Thoracic aorta (tissue), 2 donors: ENCODE results near the gene WAPL. TPM values are rescaled to one million over a fixed set of nuclear protein-coding genes. Genes with fewer than 3 reads are reported as not detected.

Source experiments
- ATAC-seq: fragments of 150-250 bp; one replicate; pipeline ENCODE4 v1.8.0; 2017; ENCODE audit warnings: low read depth; ENCODE audit not compliant: insufficient number of reproducible peaks, low FRiP score
- DNase-seq: peaks from one replicate; pipeline ENCODE4 v3.0.0-alpha.2; 2020; ENCODE audit warnings: low spot score
- H3K27ac ChIP-seq, 2 donors: fragments of 200-600 bp; sonication (generic); 1 replicate in 1 of 2; 2 replicates in 1 of 2; pipeline ENCODE4 v1.5.1; 2016; ENCODE audit warnings: mild to moderate bottlenecking in 2 of 2, moderate library complexity in 2 of 2
- H3K27me3 ChIP-seq: fragments of 200-600 bp; sonication (generic); replicated peaks from 2 replicates; pipeline ENCODE4 v1.6.0; 2016; ENCODE audit warnings: mild to moderate bottlenecking; ENCODE audit not compliant: insufficient read depth
- H3K36me3 ChIP-seq: fragments of 200-600 bp; sonication (generic); one replicate; pipeline ENCODE4 v1.5.1; 2016
- H3K4me1 ChIP-seq, 2 donors: fragments of 200-600 bp; sonication (generic); 1 replicate in 1 of 2; 2 replicates in 1 of 2; pipeline versions ENCODE4 v1.5.1 to v1.6.0; 2016; ENCODE audit warnings: low read depth in 2 of 2, mild to moderate bottlenecking in 1 of 2; ENCODE audit not compliant: control insufficient read depth in 1 of 2
- H3K4me3 ChIP-seq: fragments of 200-600 bp; sonication (generic); 2 replicates; pipeline ENCODE4 v1.5.1; 2016; ENCODE audit warnings: mild to moderate bottlenecking
- H3K9me3 ChIP-seq: fragments of 200-600 bp; sonication (generic); 2 replicates; pipeline ENCODE4 v1.5.1; 2016
- total RNA-seq, 2 donors: library from RNA; depleted of rRNA; stranded (reverse); fragments of >200 nt; gene quantifications; one replicate each; pipeline versions ENCODE4 v1.1.0 to v1.2.3, GENCODE V29; 2016
- TF ChIP-seq, protein P1 (sequence below): fragments of 200-600 bp; sonication (generic); IDR thresholded peaks from one replicate; pipeline ENCODE4 v1.5.1; 2019; ENCODE audit warnings: antibody characterized with exemption

Gene WAPL
- total RNA-seq, 2 donors from 2014 or later = 25.9 to 52.7 TPM

DNA sequence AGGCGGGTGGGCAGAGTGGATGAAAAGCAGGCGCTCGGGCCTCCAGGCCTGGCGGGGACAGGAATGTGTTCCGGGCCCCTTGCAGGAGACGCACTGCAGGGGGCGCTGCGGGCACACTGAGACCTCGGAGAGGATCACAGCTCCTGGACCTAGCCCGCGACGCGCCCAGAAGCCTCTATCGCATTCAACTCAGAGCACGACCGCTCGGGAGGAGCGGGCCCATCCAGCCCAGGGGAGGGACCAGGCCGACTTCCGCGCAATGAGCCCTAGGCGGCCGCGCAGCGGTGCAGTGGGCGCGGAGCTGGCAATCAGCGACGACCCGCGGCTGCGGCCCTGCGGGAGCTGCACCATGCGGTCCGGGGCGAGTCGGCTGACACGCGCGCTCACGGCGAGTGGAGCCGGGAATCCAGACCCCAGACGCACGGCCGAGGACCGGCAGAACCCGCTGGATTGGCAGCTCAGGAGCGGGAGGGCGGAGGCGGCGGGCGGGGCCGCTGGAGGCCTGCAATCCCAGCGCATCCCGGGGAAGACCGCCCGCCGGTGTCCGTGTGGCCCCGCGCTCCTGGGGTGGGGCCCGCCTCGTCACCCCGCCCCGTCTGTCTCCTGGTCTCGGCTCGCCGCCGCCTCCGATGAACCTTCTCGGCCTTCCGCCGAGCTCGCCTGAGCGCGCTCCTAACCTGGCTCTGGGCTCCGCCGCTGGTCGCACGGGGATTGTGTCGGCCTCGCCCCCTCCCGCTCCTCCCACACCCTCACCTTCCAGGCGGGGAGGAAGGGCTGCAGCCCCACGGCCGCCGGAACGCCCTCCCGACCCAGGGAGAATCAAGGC, 121.5 kb downstream of the WAPL start:
- H3K4me1 ChIP-seq = peaks cover 17 to 25% of the 10 kb centered on the region in 2 donors
- ATAC-seq (peak; percentile 54), DNase-seq (peak; percentile 86)
- peak overlapping the region; percentile 89 for H3K4me3 ChIP-seq
- no peaks in the 10 kb centered on the region for H3K9me3 ChIP-seq
- H3K36me3 ChIP-seq = no peaks in the 10 kb centered on the region
- H3K27ac ChIP-seq = peak overlapping the region; percentile 88 to 89
- H3K27me3 ChIP-seq = no peaks in the 10 kb centered on the region
- TF ChIP-seq, protein P1, sequence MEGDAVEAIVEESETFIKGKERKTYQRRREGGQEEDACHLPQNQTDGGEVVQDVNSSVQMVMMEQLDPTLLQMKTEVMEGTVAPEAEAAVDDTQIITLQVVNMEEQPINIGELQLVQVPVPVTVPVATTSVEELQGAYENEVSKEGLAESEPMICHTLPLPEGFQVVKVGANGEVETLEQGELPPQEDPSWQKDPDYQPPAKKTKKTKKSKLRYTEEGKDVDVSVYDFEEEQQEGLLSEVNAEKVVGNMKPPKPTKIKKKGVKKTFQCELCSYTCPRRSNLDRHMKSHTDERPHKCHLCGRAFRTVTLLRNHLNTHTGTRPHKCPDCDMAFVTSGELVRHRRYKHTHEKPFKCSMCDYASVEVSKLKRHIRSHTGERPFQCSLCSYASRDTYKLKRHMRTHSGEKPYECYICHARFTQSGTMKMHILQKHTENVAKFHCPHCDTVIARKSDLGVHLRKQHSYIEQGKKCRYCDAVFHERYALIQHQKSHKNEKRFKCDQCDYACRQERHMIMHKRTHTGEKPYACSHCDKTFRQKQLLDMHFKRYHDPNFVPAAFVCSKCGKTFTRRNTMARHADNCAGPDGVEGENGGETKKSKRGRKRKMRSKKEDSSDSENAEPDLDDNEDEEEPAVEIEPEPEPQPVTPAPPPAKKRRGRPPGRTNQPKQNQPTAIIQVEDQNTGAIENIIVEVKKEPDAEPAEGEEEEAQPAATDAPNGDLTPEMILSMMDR = peak; percentile 97

DNA sequence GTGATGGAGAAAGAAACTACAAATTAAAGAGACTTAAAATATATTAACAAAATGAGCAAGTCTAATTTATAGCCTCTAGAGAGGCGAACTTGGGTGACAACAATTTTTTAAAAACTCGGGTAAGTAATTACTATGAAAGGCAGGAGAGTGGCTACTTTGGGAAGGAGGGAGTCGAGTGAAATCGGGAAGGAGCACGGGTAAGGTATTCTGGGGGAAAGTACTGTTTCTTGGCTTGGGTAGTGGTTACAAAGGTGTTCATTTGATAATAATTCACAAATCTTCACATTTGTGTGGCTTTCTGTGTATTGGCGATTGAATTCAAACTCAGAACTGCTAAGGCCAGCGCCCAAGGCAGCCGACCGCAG, 122.1 kb downstream of the WAPL start:
- Histone ChIP-seq H3K4me3 (peak overlapping the region; percentile 89), H3K9me3 (no peaks in the 10 kb centered on the region), H3K27ac (peak overlapping the region; percentile 88 to 89), H3K27me3 (no peaks in the 10 kb centered on the region), H3K4me1 (peaks cover 17 to 25% of the 10 kb centered on the region in 2 donors), H3K36me3 (no peaks in the 10 kb centered on the region)
- no peak for DNase-seq
- TF ChIP-seq, protein P1 = no peak
- no peak for ATAC-seq

DNA sequence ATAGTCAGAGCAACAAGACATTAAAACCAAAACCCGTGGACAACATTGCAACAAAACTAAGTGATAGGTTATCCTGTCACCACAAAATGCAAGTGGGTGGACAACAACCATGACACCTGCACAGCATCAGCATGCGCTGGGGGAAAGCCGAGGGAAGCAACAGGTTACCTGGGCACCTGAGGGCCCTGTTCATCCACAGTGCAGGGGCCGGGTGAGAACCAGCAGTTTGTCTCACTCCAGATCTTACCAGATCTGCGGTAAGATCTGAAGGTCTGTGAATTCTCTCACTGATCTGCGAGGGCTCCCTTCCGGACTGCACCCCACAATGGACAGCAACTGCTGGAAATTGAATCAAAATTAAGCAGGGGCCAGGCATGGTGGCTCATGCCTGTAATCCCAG, 124.5 kb downstream of the WAPL start:
- TF ChIP-seq, protein P1 = no peak
- H3K4me1 ChIP-seq = peaks cover 11 to 15% of the 10 kb centered on the region in 2 donors
- no peak overlapping the region for H3K27ac ChIP-seq
- H3K9me3 ChIP-seq = no peaks in the 10 kb centered on the region
- H3K27me3 ChIP-seq = no peaks in the 10 kb centered on the region
- DNase-seq = no peak
- H3K36me3 ChIP-seq = no peaks in the 10 kb centered on the region
- no peak overlapping the region for H3K4me3 ChIP-seq
- no peak for ATAC-seq

DNA sequence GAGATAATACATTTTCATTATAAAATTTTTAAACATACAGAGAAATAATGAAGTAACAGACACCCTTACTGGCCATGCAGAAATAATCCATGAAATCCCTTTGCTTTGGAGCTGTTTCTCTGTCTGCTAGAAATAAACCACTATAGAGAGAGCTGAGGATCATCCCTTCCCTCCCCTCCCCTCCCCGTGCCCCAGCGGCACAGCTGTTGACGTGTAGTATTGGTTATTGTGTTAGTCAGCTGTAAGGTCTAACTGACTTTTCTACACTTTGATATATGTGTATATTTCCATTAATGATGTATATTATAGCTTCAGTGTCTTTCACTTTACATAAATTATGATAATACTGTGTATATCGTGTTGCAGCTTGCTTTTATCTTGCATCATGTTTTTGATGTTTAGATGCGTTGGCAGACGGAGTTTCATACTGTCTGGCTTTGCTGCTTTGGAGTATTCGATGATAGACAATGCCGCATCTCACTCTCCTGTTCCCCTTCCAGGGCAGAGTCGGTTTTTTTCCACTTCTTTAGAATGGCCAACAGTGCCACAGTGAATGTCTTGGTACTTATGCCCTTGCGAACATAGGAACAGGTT, 127.6 kb downstream of the WAPL start:
- Histone ChIP-seq H3K4me1 (peaks cover 6 to 9% of the 10 kb centered on the region in 2 donors), H3K9me3 (no peaks in the 10 kb centered on the region), H3K27me3 (no peaks in the 10 kb centered on the region), H3K4me3 (no peak overlapping the region), H3K27ac (no peak overlapping the region), H3K36me3 (no peaks in the 10 kb centered on the region)
- DNase-seq (no peak), ATAC-seq (no peak)
- TF ChIP-seq, protein P1 = no peak

DNA sequence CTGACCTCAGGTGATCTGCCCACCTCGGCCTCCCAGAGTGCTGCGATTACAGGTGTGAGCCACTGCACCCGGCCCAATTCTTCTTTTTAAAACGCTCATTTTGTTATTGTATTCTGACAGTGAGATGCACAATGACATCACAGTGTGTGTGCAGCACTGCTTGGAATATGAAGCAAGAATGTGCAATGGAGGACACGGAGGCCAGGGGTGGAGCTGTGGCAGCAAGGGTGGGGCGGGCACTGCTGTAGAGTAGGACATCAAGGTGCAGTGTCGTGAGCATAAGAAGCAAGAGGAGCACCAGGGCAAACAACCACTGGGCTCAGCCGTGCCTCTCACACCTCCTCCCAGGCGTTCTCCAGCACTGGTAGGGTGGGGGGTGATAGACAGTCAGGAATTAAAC, 128.2 kb downstream of the WAPL start:
- no peak overlapping the region for H3K27ac ChIP-seq
- no peaks in the 10 kb centered on the region for H3K36me3 ChIP-seq
- H3K9me3 ChIP-seq = no peaks in the 10 kb centered on the region
- TF ChIP-seq, protein P1 = no peak
- no peaks in the 10 kb centered on the region for H3K27me3 ChIP-seq
- ATAC-seq (no peak), DNase-seq (no peak)
- H3K4me3 ChIP-seq = no peak overlapping the region
- H3K4me1 ChIP-seq = peaks cover 6 to 10% of the 10 kb centered on the region in 2 donors
